ENCODE results near the gene ACO1.
"Not testable (repeated sequence)": the region's sequence is repeated elsewhere in the genome, so short reads cannot be mapped to it uniquely, and the experiment has no call there.

ACO1 gene

DNA sequence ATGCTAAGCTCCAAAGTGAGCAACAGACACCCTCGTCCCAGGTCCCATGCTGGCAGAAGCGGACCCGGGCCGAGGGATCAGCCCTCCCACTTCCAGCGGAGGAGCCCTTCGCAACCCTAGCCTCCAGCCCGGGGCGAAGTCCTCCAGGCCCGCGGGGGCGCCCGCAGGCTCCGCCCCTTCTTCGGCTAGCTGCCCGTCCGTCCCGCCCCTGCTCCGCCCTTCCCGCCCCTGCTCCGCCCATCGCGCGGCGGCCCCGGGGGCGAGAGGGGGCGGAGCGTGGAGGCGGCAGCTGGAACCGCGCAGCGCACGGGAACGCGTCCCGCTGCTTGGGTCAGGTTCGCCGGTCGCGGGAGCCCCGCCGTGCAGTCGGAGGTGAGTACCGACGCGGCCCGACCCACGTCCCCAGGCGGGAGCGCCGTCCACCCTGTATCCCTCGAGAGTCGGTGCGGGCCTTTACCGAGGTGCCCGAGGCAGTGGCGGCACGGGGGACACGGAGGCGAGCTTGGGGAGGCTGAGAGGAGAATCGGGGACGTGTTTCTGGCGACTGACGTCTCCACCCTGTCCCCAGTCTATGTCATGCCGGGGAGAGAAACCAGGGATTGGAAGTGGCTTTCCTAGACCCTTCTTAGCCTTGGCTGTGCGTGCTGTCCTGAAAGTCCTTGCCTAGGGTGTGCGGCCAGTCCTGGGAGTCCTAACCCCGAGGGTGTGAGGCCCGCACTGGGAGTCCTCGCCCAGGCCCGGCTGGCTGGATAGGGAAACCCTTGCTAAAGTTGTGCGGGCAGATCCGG, at the start of gene ACO1:
TSS of gene ACO1 (plus strand) at position 280 of the 788 bp plus-strand sequence. CDS start 20,864 bp downstream, outside the sequence.
- Mint-ChIP-seq H3K27ac (no peak within 1 kb of the TSS), H3K27me3 (peaks cover 3% of the 10 kb centered on the region)

DNA sequence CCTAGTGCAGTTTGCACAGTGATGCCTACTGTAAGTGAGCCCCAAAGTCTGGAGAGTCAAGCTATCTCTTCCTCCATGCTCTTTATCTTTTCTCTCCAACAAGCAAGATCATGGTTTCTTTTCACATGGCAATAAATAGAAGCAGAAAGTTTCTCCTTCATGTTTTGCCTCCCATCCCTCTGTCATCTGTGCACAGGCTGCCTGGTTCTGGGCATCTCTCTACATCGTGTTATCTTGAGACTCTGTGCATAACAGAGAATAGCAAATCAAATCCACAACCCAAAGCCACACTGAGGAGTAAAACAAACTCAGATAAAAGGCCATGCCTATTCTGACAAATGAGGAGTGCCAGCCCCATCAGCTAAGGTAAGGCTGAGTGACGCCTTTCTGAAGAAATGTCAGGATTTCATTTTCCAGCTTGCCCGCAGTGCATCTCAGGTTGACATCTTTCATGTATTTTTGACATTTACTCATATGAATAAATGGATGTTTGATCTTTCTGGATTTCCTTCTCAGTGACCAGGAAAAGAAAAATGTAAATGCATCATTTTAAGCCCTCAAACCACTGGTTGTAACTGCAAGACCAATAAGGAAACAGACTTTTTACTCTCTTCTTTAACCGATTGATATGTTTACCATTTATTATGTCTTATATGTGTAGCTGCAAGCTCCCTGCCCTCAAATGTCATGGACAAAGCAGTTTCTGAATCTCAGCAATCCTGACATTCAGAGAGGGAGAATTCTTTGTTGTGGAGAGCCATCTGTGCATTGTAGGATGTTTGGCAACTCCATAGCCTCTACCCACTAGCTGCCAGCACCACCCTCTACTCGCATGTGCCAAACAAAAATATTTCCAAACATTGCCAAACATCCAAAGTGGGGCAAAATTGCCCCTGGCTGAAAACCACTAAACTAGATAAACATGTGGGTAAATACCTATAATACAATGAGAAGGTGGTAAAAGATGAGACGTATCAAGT, 49.2 kb upstream of the ACO1 start:
- Mint-ChIP-seq H3K27me3 (no peaks in the 10 kb centered on the region), H3K9me3 (no peaks in the 10 kb centered on the region), H3K27ac (no peak overlapping the region), H3K4me1 (no peaks in the 10 kb centered on the region), H3K4me3 (no peak overlapping the region), H3K36me3 (no peaks in the 10 kb centered on the region)

More for the DNA sequence above, at the start of gene ACO1:
- Mint-ChIP-seq H3K4me3 (peak within 1 kb of the TSS; percentile 84), H3K9me3 (no peaks in the 10 kb centered on the region), H3K36me3 (no peaks in the 10 kb centered on the region), H3K4me1 (peaks cover 22% of the 10 kb centered on the region)

GRCh38 chr9:32339424-32339823, 45.0 kb upstream of the ACO1 start:
- Mint-ChIP-seq H3K4me1 (peaks cover 11% of the 10 kb centered on the region), H3K27me3 (no peaks in the 10 kb centered on the region), H3K9me3 (no peaks in the 10 kb centered on the region), H3K4me3 (no peak overlapping the region), H3K36me3 (no peaks in the 10 kb centered on the region), H3K27ac (no peak overlapping the region)

DNA sequence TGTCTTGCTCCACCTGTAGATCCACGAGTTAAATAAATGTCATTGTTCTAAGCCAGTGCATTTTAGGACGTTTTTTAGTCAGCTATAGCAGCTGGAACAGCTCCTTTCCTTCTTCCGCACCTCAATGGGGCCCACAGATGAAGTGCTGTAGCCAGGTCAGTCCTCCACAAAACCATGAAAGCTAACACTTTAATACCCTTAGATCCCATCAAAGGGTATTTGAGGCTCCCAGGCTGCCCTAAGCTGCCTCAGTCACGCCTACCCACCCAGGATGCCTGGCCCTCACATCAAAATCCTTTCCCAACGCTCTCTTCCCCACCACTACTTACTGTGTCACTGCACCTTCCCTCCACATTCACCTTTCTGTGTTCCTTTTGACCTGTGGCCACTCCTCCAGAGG, 44.1 kb upstream of the ACO1 start:
- no peaks in the 10 kb centered on the region for H3K9me3 Mint-ChIP-seq
- H3K4me3 Mint-ChIP-seq: no peak overlapping the region
- H3K36me3 Mint-ChIP-seq: no peaks in the 10 kb centered on the region
- peaks cover 12% of the 10 kb centered on the region for H3K4me1 Mint-ChIP-seq
- H3K27ac Mint-ChIP-seq: no peak overlapping the region
- H3K27me3 Mint-ChIP-seq: no peaks in the 10 kb centered on the region

DNA sequence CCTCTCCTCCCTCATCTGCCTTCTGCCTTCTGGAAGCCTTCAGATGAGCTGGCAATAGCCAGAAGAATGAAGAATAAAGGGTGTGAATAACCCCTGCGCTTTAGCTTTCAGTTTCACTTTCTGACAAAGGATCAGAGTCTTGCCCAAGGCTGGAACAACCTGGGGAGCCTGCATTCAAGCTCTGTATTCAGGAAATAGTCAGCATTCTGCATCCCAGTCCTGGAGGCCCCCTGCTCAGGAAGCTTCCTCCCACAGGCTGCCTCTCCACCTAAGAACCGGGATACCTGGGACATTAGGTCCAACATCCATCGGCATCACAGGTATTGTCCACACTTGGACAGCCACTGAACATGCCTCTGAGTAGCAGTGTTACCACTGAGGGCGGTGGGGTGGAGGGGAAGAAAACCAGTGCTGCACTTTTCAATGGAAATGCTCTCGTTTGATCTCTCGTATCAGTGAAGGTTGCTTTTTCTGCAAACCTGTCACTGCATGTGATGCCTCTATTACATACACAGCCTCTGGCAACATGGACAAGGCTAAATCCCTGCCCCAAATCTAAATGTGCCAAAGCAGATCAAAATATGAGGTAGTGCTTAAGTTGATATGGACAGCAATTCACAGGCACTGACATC, 39.8 kb upstream of the ACO1 start:
- H3K4me3 Mint-ChIP-seq: no peak overlapping the region
- H3K4me1 Mint-ChIP-seq: peaks cover 12% of the 10 kb centered on the region
- H3K36me3 Mint-ChIP-seq: no peaks in the 10 kb centered on the region
- H3K27ac Mint-ChIP-seq: no peak overlapping the region
- no peaks in the 10 kb centered on the region for H3K27me3 Mint-ChIP-seq
- no peaks in the 10 kb centered on the region for H3K9me3 Mint-ChIP-seq

DNA sequence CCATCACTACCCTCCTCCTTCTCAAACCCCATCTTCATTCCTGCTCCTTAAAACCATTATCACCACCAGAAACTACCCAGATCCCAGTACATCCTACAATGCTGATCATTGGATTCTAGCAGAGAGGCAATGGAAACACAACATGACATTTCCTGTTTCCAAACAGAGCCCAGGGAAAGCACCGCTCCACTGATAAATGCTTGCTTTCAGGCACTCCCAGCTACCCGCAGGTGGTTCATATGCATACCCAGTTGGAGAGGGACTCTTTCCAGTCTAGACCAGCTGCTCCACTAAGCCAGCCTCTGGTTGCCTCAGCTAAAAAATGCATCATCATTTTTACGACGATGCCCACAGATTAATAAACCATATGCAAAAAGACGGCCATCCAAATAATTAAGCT, 39.2 kb upstream of the ACO1 start:
- Mint-ChIP-seq H3K36me3 (no peaks in the 10 kb centered on the region), H3K27me3 (no peaks in the 10 kb centered on the region), H3K27ac (no peak overlapping the region), H3K9me3 (no peaks in the 10 kb centered on the region), H3K4me1 (peaks cover 12% of the 10 kb centered on the region), H3K4me3 (no peak overlapping the region)

DNA sequence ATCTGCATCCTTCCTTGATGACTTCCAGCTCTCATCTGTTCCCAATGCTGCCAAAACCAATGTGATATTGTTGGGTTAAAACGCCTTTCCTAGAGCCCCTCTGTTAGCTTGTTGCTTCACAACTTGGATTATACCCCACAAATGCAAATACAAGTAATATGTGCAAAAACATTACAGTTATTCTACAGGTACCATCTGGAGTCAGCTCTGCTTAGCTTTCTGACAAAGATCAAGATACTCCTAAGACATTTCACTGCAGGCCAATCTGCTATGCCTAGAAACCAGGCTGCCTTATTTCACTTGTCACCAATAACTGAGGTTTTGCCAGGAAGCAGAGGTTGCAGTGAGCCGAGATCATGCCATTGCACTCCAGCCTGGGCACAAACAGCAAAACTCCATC, 36.9 kb upstream of the ACO1 start:
- Mint-ChIP-seq H3K4me1 (peaks cover 12% of the 10 kb centered on the region), H3K9me3 (no peaks in the 10 kb centered on the region), H3K27ac (no peak overlapping the region), H3K27me3 (no peaks in the 10 kb centered on the region), H3K36me3 (no peaks in the 10 kb centered on the region), H3K4me3 (no peak overlapping the region)

- H3K36me3 Mint-ChIP-seq: no peaks in the 10 kb centered on the region
- no peaks in the 10 kb centered on the region for H3K9me3 Mint-ChIP-seq
- H3K27ac Mint-ChIP-seq: no peak overlapping the region
- H3K27me3 Mint-ChIP-seq: no peaks in the 10 kb centered on the region
- peaks cover 12% of the 10 kb centered on the region for H3K4me1 Mint-ChIP-seq
- H3K4me3 Mint-ChIP-seq: no peak overlapping the region
These were observed 36.2 kb upstream of the ACO1 start for GRCh38 chr9:32348106-32348695.

GRCh38 chr9:32349013-32349412, 35.4 kb upstream of the ACO1 start:
- no peak overlapping the region for H3K27ac Mint-ChIP-seq
- H3K9me3 Mint-ChIP-seq: no peaks in the 10 kb centered on the region
- peaks cover 5% of the 10 kb centered on the region for H3K4me1 Mint-ChIP-seq
- no peaks in the 10 kb centered on the region for H3K36me3 Mint-ChIP-seq
- no peak overlapping the region for H3K4me3 Mint-ChIP-seq
- no peaks in the 10 kb centered on the region for H3K27me3 Mint-ChIP-seq

GRCh38 chr9:32350682-32351081, 33.8 kb upstream of the ACO1 start:
- Mint-ChIP-seq H3K4me3 (no peak overlapping the region), H3K9me3 (no peaks in the 10 kb centered on the region), H3K27me3 (no peaks in the 10 kb centered on the region), H3K4me1 (no peaks in the 10 kb centered on the region), H3K27ac (no peak overlapping the region), H3K36me3 (no peaks in the 10 kb centered on the region)

DNA sequence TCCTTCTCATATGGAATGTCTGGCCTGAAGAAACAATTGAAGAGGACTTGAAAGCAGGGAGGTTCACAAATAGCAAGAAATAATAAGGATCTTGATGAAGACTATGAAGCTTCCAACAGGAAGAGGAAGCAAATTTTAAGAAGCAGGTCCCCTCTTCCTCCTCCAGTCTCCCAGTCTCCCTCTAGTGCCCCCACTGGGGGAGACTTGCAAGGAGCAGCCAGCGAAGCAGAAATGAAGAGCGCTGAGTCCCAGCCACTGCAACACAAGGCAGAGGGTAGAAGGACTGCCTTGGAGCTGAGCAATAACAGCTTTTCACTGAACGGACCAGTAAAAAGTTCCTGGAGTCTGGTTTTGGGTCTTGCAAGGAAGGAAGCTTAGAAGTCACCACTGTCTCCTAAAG, 32.6 kb upstream of the ACO1 start:
- no peaks in the 10 kb centered on the region for H3K36me3 Mint-ChIP-seq
- no peak overlapping the region for H3K27ac Mint-ChIP-seq
- H3K9me3 Mint-ChIP-seq: no peaks in the 10 kb centered on the region
- H3K4me1 Mint-ChIP-seq: no peaks in the 10 kb centered on the region
- H3K27me3 Mint-ChIP-seq: no peaks in the 10 kb centered on the region
- H3K4me3 Mint-ChIP-seq: no peak overlapping the region

DNA sequence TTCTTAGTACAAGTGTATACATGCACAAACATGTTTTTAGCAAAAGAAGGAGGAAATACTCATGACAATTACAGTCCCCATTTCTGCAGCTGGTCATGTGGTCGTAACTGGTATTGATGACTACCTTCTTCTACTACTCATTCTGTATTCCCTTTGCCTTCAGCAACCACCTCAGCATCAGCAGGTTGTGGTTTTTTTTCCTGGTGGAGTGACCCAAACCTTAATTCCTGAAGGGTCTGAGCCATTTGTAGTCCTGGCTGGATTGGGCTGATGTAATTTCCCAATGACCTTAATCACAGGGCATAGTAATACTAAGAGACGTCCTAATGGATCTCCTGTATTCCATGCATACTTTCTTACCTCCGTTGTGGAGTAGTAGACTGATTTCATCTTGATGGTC, 31.0 kb upstream of the ACO1 start:
- not testable (repeated sequence) for H3K4me1 Mint-ChIP-seq, H3K27ac Mint-ChIP-seq, H3K27me3 Mint-ChIP-seq, H3K36me3 Mint-ChIP-seq, H3K4me3 Mint-ChIP-seq, H3K9me3 Mint-ChIP-seq

GRCh38 chr9:32359452-32359851, 25.0 kb upstream of the ACO1 start:
- H3K27me3 Mint-ChIP-seq: peaks cover 6% of the 10 kb centered on the region
- H3K36me3 Mint-ChIP-seq: no peaks in the 10 kb centered on the region
- no peak overlapping the region for H3K4me3 Mint-ChIP-seq
- H3K27ac Mint-ChIP-seq: no peak overlapping the region
- H3K4me1 Mint-ChIP-seq: no peaks in the 10 kb centered on the region
- H3K9me3 Mint-ChIP-seq: no peaks in the 10 kb centered on the region

GRCh38 chr9:32360983-32361673, 23.3 kb upstream of the ACO1 start:
- H3K27ac Mint-ChIP-seq: no peak overlapping the region
- H3K27me3 Mint-ChIP-seq: peaks cover 6% of the 10 kb centered on the region
- no peaks in the 10 kb centered on the region for H3K9me3 Mint-ChIP-seq
- H3K4me3 Mint-ChIP-seq: no peak overlapping the region
- H3K36me3 Mint-ChIP-seq: no peaks in the 10 kb centered on the region
- no peaks in the 10 kb centered on the region for H3K4me1 Mint-ChIP-seq

DNA sequence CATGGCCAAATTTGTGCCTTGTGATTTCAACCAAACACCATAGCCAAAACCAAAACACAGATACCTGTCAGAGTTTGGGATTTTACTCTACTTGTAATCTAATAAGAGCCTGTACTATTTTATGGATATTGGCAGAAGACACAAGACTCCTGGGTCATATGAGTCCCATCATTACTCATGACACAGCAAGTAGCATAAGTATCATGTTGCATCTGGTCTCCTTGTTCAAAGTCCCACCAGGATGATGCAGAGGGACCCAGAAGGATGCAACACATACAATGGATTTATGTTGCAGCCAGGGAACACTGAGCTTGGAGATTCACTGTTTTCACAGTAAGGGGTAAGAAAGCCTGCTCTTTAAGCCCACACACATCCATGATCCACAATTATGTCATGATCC, 13.2 kb upstream of the ACO1 start:
- Mint-ChIP-seq H3K9me3 (no peaks in the 10 kb centered on the region), H3K27ac (no peak overlapping the region), H3K4me1 (no peaks in the 10 kb centered on the region)

More for the DNA sequence above, 13.2 kb upstream of the ACO1 start:
- no peak overlapping the region for H3K4me3 Mint-ChIP-seq
- no peaks in the 10 kb centered on the region for H3K36me3 Mint-ChIP-seq
- no peaks in the 10 kb centered on the region for H3K27me3 Mint-ChIP-seq

All from activated naive CD4-positive, alpha-beta T cell treated with anti-CD3 and anti-CD28 coated beads, Interleukin-2, amount 50 U/mL, for 24 hours (primary cell).